ENCODE measurements around the gene RASD2.
A peak's percentile ranks its signal among the peaks of the same experiment; 100 is the strongest.

The RASD2 gene

DNA sequence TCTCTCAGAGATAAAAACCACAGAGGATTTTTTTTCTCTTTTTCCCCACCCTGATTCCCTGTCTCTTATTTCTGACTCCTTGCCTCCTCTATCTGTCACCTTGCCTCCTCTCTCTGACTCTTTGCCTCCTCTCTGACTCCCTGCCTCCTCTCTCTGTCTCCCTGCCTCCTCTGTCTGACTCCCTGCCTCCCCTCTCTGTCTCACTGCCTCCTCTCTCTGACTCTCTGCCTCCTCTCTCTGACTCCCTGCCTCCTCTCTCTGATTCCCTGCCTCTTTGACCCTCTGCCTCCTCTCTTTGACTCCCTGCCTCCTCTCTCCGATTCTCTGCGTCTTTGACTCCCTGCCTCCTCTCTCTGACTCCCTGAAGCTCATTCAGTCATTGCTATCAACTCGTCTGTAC, 3.1 kb downstream of the RASD2 start:
- TF ChIP-seq, protein P1, sequence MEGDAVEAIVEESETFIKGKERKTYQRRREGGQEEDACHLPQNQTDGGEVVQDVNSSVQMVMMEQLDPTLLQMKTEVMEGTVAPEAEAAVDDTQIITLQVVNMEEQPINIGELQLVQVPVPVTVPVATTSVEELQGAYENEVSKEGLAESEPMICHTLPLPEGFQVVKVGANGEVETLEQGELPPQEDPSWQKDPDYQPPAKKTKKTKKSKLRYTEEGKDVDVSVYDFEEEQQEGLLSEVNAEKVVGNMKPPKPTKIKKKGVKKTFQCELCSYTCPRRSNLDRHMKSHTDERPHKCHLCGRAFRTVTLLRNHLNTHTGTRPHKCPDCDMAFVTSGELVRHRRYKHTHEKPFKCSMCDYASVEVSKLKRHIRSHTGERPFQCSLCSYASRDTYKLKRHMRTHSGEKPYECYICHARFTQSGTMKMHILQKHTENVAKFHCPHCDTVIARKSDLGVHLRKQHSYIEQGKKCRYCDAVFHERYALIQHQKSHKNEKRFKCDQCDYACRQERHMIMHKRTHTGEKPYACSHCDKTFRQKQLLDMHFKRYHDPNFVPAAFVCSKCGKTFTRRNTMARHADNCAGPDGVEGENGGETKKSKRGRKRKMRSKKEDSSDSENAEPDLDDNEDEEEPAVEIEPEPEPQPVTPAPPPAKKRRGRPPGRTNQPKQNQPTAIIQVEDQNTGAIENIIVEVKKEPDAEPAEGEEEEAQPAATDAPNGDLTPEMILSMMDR (IDR thresholded peaks at IDR 0.05; ENCODE audit: low read depth, low read length), result no peak
- H3K4me3 ChIP-seq (ENCODE audit: low read depth, low read length), result no peak overlapping the region

DNA sequence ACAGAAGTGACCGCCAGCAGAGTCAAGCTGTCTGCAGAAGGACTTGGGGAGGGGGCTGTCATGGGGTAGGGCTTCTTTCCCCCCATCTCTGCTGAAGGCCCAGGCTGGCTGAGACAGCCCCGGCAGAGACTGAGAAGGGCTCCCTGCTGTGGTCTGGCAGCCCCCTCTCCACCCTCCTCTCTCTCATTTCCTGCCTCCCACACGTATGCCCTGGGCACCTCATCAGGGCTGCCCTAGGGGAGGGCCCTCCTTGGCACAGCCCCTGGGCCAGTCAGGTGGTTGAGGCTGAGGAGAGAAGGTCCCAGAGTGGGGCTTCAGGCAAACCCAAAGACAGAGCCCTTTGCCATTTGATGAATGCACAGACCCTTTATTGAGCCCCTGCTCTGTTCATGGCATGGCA, 3.6 kb downstream of the RASD2 start:
- TF ChIP-seq, protein P1 (IDR thresholded peaks at IDR 0.05; ENCODE audit: low read depth, low read length), result no peak

DNA sequence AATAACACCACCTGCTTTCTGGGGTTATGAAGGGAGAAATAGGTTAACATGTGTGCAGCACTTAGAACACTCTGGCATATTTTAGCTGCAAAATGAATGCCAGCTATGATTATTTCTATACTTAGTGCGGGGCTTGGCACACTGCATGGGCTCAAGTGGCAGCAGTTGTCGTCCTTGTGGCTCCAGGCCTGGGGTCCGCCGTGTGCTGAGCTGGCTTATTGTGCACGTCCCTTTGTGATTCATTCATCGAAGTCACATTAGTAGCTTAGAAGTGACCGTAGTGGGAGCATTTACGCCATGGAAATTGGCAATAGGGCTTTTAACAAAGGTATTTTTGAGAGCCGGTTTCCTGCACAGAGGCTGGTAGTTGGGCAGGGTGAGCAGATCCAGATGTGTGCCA, 4.2 kb downstream of the RASD2 start:
- TF ChIP-seq, protein P1 (IDR thresholded peaks at IDR 0.05; ENCODE audit: low read depth, low read length), result no peak
- H3K4me3 ChIP-seq (ENCODE audit: low read depth, low read length), result no peak overlapping the region

More for the DNA sequence above, 3.6 kb downstream of the RASD2 start:
- H3K4me3 ChIP-seq (ENCODE audit: low read depth, low read length), result no peak overlapping the region

DNA sequence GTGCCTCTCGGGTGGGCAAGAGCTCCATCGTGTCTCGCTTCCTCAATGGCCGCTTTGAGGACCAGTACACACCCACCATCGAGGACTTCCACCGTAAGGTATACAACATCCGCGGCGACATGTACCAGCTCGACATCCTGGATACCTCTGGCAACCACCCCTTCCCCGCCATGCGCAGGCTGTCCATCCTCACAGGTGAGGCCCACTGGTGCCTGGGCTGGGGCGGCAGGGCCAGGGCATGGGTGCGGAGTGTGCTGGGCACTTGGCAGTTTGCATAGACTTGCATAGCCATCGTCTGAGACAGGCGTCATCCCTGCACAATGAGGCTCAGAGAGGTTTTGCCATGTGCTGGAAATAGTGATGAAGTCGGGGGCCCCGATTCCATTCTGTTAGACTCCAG, 6.3 kb downstream of the RASD2 start:
- no peak overlapping the region for H3K4me3 ChIP-seq (ENCODE audit: low read depth, low read length)
- TF ChIP-seq, protein P1 (IDR thresholded peaks at IDR 0.05; ENCODE audit: low read depth, low read length), result no peak

DNA sequence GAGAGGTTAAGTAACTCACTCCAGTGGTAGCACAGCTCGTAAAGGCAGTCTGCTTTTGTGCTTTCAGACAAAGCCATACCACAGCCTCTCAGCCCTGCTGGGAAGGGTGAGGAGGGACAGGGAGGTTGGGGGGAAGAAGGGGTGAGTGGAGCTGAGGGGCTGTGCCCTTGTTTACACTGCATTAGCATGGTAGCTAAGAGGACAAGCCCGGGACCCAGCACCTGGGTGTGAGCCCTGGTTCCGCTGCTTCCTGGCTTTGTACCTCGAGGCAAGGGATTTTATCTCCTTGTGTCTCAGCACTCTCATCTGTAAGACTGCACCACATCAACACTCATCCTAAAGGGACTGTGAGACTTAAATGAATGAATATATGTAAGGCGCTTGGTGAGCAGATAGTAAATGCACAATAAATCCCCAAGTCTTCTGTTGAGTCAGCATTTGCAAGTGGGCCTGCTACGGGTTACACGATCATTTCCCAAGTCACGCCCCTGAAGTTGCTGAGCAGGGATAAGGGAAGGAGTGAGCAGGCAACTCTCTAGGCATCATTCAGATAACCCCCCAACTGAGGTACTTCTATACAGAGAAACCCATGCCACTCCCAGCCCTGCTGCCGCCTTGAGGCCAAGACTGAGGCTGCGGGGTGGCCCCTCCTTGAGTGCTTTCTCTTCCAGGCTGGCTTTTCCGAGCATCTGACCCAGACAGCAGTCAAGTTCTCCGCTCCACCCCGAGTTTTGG, 7.5 kb downstream of the RASD2 start:
- no peak overlapping the region for H3K4me3 ChIP-seq (ENCODE audit: low read depth, low read length)

DNA sequence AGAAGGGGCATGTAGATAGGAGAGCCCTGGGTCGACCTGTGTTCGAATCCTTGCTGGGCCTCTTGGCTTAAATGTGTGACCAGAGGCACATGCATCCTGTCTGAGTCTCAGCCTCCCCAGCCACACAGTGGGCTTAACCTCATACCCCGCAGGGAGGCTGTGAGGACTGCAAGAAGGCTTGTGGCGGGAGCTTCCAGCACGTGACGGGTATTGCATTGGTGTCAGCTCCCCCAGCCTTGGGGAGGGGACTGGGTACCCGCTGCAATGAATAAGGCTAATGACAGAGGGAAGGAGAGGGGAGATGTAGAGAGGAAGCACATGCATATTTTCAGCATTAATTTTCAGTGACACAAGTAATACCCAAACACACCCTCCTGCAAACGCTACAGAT, 8.1 kb downstream of the RASD2 start:
- H3K4me3 ChIP-seq (ENCODE audit: low read depth, low read length), result no peak overlapping the region
- TF ChIP-seq, protein P1 (IDR thresholded peaks at IDR 0.05; ENCODE audit: low read depth, low read length), result no peak

More for the DNA sequence above, 7.5 kb downstream of the RASD2 start:
- TF ChIP-seq, protein P1 (IDR thresholded peaks at IDR 0.05; ENCODE audit: low read depth, low read length), result peak; percentile 46

DNA sequence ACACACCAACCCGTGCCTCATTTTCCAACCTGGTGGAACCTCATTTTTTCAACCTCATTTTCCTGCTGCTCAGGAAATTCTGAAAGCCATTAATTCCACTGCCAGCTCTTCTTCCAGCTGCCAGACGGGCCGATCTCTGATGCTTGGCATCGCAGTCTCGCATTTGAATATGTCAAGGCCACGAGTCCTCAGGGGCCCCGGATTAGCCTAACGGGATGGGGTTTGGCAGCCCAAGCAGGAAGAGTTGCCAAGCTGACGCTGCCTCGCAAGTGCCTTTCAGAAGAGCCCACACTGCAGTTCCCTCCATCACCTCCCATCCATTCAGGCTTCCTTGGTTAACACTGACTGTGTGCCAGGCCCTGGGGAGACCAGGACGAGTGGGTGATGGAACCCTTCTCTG, 8.7 kb downstream of the RASD2 start:
- no peak overlapping the region for H3K4me3 ChIP-seq (ENCODE audit: low read depth, low read length)
- TF ChIP-seq, protein P1 (IDR thresholded peaks at IDR 0.05; ENCODE audit: low read depth, low read length), result no peak

Measured in WI38 (cell line).